Activated CD4-positive, alpha-beta memory T cell treated with anti-CD3 and anti-CD28 coated beads for 36 hours (primary cell): Measurements from ENCODE around the gene FAF1. TPM values are rescaled to one million over a fixed set of nuclear protein-coding genes. Genes with fewer than 3 reads are reported as not detected.
"Not testable (repeated sequence)": the region's sequence is repeated elsewhere in the genome, so short reads cannot be mapped to it uniquely, and the experiment has no call there.

ENCODE experiments used
- CTCF ChIA-PET: fragments of 350-600 bp; sonication (Branson Sonifier 250); formaldehyde crosslinking; loops from one replicate; lab custom pipeline; 2021; ENCODE audit warnings: antibody characterized with exemption, inconsistent platforms; lab: Charles Lee
- POLR2A ChIA-PET: fragments of 350-600 bp; sonication (Branson Sonifier 250); formaldehyde crosslinking; loops from one replicate; lab custom pipeline; 2021; ENCODE audit warnings: antibody characterized with exemption; lab: Charles Lee
- DNase-seq: peaks from one replicate; pipeline ENCODE4 v3.0.0-alpha.2; 2020
- H3K27ac Mint-ChIP-seq: one replicate; pipeline ENCODE4 v1.8.0; 2021; ENCODE audit warnings: mixed read lengths
- H3K27me3 Mint-ChIP-seq: one replicate; pipeline ENCODE4 v1.8.0; 2021; ENCODE audit warnings: mixed read lengths
- H3K36me3 Mint-ChIP-seq: one replicate; pipeline ENCODE4 v1.8.0; 2021; ENCODE audit warnings: mixed read lengths
- H3K4me1 Mint-ChIP-seq: one replicate; pipeline ENCODE4 v1.8.0; 2021; ENCODE audit warnings: low read depth, mixed read lengths
- H3K4me3 Mint-ChIP-seq: one replicate; pipeline ENCODE4 v1.8.0; 2021; ENCODE audit warnings: mild to moderate bottlenecking, mixed read lengths
- H3K9me3 Mint-ChIP-seq: one replicate; pipeline ENCODE4 v1.8.0; 2021; ENCODE audit warnings: mixed read lengths
- intact Hi-C: fragments of 100-400 bp; cut with micrococcal nuclease; formaldehyde crosslinking; loops from one replicate; pipeline ENCODE4 v1.15.1; 2023
- total RNA-seq, 2 experiments: library from RNA; stranded (reverse); gene quantifications; one replicate each; pipeline ENCODE4 v1.2.3, GENCODE V29; 2021

Gene FAF1
- total RNA-seq, 2 experiments from 2014 or later = 77.0 to 84.6 TPM

GRCh38 chr1:50538476-50538875 is 421.6 kb downstream of the FAF1 start:
- Mint-ChIP-seq H3K27ac (no peak overlapping the region), H3K4me3 (no peak overlapping the region), H3K27me3 (no peaks in the 10 kb centered on the region), H3K9me3 (no peaks in the 10 kb centered on the region), H3K36me3 (peaks cover 14% of the 10 kb centered on the region), H3K4me1 (no peaks in the 10 kb centered on the region)
- intact Hi-C loops = no loop called here
- CTCF ChIA-PET = no interaction called here
- DNase-seq = no peak
- POLR2A ChIA-PET = no interaction called here

- intact Hi-C loops = no loop called here
- Mint-ChIP-seq H3K36me3 (peaks cover 30% of the 10 kb centered on the region), H3K4me1 (no peaks in the 10 kb centered on the region), H3K27me3 (no peaks in the 10 kb centered on the region), H3K27ac (no peak overlapping the region), H3K9me3 (no peaks in the 10 kb centered on the region), H3K4me3 (no peak overlapping the region)
- DNase-seq = no peak
- POLR2A ChIA-PET = no interaction called here
- CTCF ChIA-PET = interaction anchor here (0.9 kb wide), 1 partner anchor 657 kb away, joined by 3 read pairs; no protein-coding TSS in a partner anchor
Observed at GRCh38 chr1:50531601-50532000, 428.5 kb downstream of the FAF1 start.

- no peak overlapping the region for H3K27ac Mint-ChIP-seq
- no peaks in the 10 kb centered on the region for H3K9me3 Mint-ChIP-seq
- no peaks in the 10 kb centered on the region for H3K27me3 Mint-ChIP-seq
- intact Hi-C loops = no loop called here
- POLR2A ChIA-PET = no interaction called here
- no peaks in the 10 kb centered on the region for H3K4me1 Mint-ChIP-seq
- H3K4me3 Mint-ChIP-seq = no peak overlapping the region
- DNase-seq = no peak
- CTCF ChIA-PET = interaction anchor here (0.9 kb wide), 1 partner anchor 658 kb away, joined by 3 read pairs; no protein-coding TSS in a partner anchor
- H3K36me3 Mint-ChIP-seq = peaks cover 31% of the 10 kb centered on the region
Observed at GRCh38 chr1:50531027-50531426, 429.0 kb downstream of the FAF1 start.

GRCh38 chr1:50529510-50529909 is 430.6 kb downstream of the FAF1 start:
- no peaks in the 10 kb centered on the region for H3K27me3 Mint-ChIP-seq
- CTCF ChIA-PET = no interaction called here
- POLR2A ChIA-PET = interaction anchor here (0.6 kb wide), 1 partner anchor 175 kb away, joined by 3 read pairs; no protein-coding TSS in a partner anchor
- H3K36me3 Mint-ChIP-seq = peaks cover 36% of the 10 kb centered on the region
- intact Hi-C loops = no loop called here
- H3K4me3 Mint-ChIP-seq = no peak overlapping the region
- DNase-seq = no peak
- H3K9me3 Mint-ChIP-seq = peaks cover 3% of the 10 kb centered on the region
- H3K27ac Mint-ChIP-seq = no peak overlapping the region
- no peaks in the 10 kb centered on the region for H3K4me1 Mint-ChIP-seq

- H3K27ac Mint-ChIP-seq, POLR2A ChIA-PET, H3K4me3 Mint-ChIP-seq, intact Hi-C loops, H3K4me1 Mint-ChIP-seq, CTCF ChIA-PET, H3K27me3 Mint-ChIP-seq, DNase-seq: not testable (repeated sequence)
- Mint-ChIP-seq H3K9me3 (peaks cover 14% of the 10 kb centered on the region), H3K36me3 (peaks cover 39% of the 10 kb centered on the region)
Observed at GRCh38 chr1:50527987-50528320, 432.1 kb downstream of the FAF1 start.

GRCh38 chr1:50527249-50527986 is 432.6 kb downstream of the FAF1 start:
- Mint-ChIP-seq H3K36me3 (peaks cover 39% of the 10 kb centered on the region), H3K4me3 (no peak overlapping the region), H3K9me3 (peaks cover 14% of the 10 kb centered on the region), H3K4me1 (no peaks in the 10 kb centered on the region), H3K27me3 (no peaks in the 10 kb centered on the region), H3K27ac (no peak overlapping the region)
- intact Hi-C loops = no loop called here
- ChIA-PET CTCF (no interaction called here), POLR2A (no interaction called here)
- DNase-seq = no peak

- Mint-ChIP-seq H3K27ac (no peak overlapping the region), H3K27me3 (no peaks in the 10 kb centered on the region), H3K4me3 (no peak overlapping the region), H3K9me3 (peaks cover 14% of the 10 kb centered on the region), H3K36me3 (peaks cover 44% of the 10 kb centered on the region), H3K4me1 (no peaks in the 10 kb centered on the region)
- ChIA-PET POLR2A (no interaction called here), CTCF (no interaction called here)
- DNase-seq = no peak
- intact Hi-C loops = no loop called here
Observed at GRCh38 chr1:50526431-50526830, 433.6 kb downstream of the FAF1 start.

- peaks cover 40% of the 10 kb centered on the region for H3K36me3 Mint-ChIP-seq
- no peaks in the 10 kb centered on the region for H3K27me3 Mint-ChIP-seq
- ChIA-PET CTCF (no interaction called here), POLR2A (no interaction called here)
- no peak overlapping the region for H3K27ac Mint-ChIP-seq
- intact Hi-C loops = no loop called here
- peaks cover 14% of the 10 kb centered on the region for H3K9me3 Mint-ChIP-seq
- DNase-seq = no peak
- H3K4me1 Mint-ChIP-seq = no peaks in the 10 kb centered on the region
- no peak overlapping the region for H3K4me3 Mint-ChIP-seq
Observed at GRCh38 chr1:50523548-50523947, 436.5 kb downstream of the FAF1 start.

- no peak for DNase-seq
- CTCF ChIA-PET = no interaction called here
- H3K27ac Mint-ChIP-seq = no peak overlapping the region
- intact Hi-C loops = no loop called here
- no peaks in the 10 kb centered on the region for H3K4me1 Mint-ChIP-seq
- POLR2A ChIA-PET = no interaction called here
- no peaks in the 10 kb centered on the region for H3K27me3 Mint-ChIP-seq
- peaks cover 38% of the 10 kb centered on the region for H3K36me3 Mint-ChIP-seq
- H3K9me3 Mint-ChIP-seq = peaks cover 14% of the 10 kb centered on the region
- no peak overlapping the region for H3K4me3 Mint-ChIP-seq
Observed at GRCh38 chr1:50522691-50523342, 437.2 kb downstream of the FAF1 start.

GRCh38 chr1:50521703-50522102 is 438.4 kb downstream of the FAF1 start:
- Mint-ChIP-seq H3K27me3 (no peaks in the 10 kb centered on the region), H3K9me3 (peaks cover 14% of the 10 kb centered on the region), H3K4me1 (no peaks in the 10 kb centered on the region), H3K4me3 (no peak overlapping the region), H3K36me3 (peaks cover 28% of the 10 kb centered on the region), H3K27ac (no peak overlapping the region)
- ChIA-PET POLR2A (no interaction called here), CTCF (interaction anchor here (0.6 kb wide), 1 partner anchor 171 kb away, joined by 3 read pairs; no protein-coding TSS in a partner anchor)
- DNase-seq = no peak
- intact Hi-C loops = no loop called here

GRCh38 chr1:50517488-50517887 is 442.6 kb downstream of the FAF1 start:
- Mint-ChIP-seq H3K36me3 (peaks cover 30% of the 10 kb centered on the region), H3K9me3 (no peaks in the 10 kb centered on the region), H3K4me3 (no peak overlapping the region), H3K27ac (no peak overlapping the region), H3K27me3 (no peaks in the 10 kb centered on the region), H3K4me1 (no peaks in the 10 kb centered on the region)
- ChIA-PET POLR2A (no interaction called here), CTCF (no interaction called here)
- intact Hi-C loops = no loop called here
- no peak for DNase-seq

GRCh38 chr1:50516056-50516455 is 444.0 kb downstream of the FAF1 start:
- no peak overlapping the region for H3K27ac Mint-ChIP-seq
- H3K27me3 Mint-ChIP-seq = no peaks in the 10 kb centered on the region
- H3K36me3 Mint-ChIP-seq = peaks cover 36% of the 10 kb centered on the region
- DNase-seq = no peak
- H3K9me3 Mint-ChIP-seq = no peaks in the 10 kb centered on the region
- ChIA-PET CTCF (interaction anchor here (0.6 kb wide), 2 partner anchors 29 to 50 kb away, joined by 3 read pairs; no protein-coding TSS in a partner anchor), POLR2A (no interaction called here)
- H3K4me3 Mint-ChIP-seq = no peak overlapping the region
- H3K4me1 Mint-ChIP-seq = no peaks in the 10 kb centered on the region
- intact Hi-C loops = no loop called here
